Left kidney (tissue), 2 donors: ENCODE data around the gene SETD1A. TPM values are rescaled to one million over a fixed set of nuclear protein-coding genes. Genes with fewer than 3 reads are reported as not detected.

Experiments used
- DNase-seq: peaks from one replicate; pipeline ENCODE4 v3.0.0-alpha.2; 2013
- polyA plus RNA-seq: library from polyadenylated mRNA; unstranded; fragments of 120-200 nt; gene quantifications from one replicate; pipeline ENCODE4 v1.2.1, GENCODE V29; 2013; ENCODE audit not compliant: insufficient read length

SETD1A gene
- polyA plus RNA-seq, 1 donor, result 17.6 TPM

- DNase-seq, result no peak
Measured at GRCh38 chr16:30982548-30983288, 25.2 kb downstream of the SETD1A start.

- DNase-seq, result no peak
Measured at GRCh38 chr16:30983289-30983889, 25.8 kb downstream of the SETD1A start.

GRCh38 chr16:30983898-30984610 lies 26.5 kb downstream of the SETD1A start:
- DNase-seq, result no peak

GRCh38 chr16:30984669-30985400 lies 27.3 kb downstream of the SETD1A start, which contains the start of gene HSD3B7:
TSS of gene HSD3B7 (plus strand) at chr16:30985207. CDS start at chr16:30985659, 452 bp downstream.
- peak; percentile 70 for DNase-seq

GRCh38 chr16:30985401-30986128 lies 28.0 kb downstream of the SETD1A start:
- DNase-seq, result peak; percentile 48

- no peak for DNase-seq
Measured at GRCh38 chr16:30986129-30986991, 28.8 kb downstream of the SETD1A start.

GRCh38 chr16:30987581-30988190 lies 30.1 kb downstream of the SETD1A start:
- no peak for DNase-seq

GRCh38 chr16:30989469-30990047 lies 32.0 kb downstream of the SETD1A start:
- DNase-seq, result no peak

GRCh38 chr16:30990105-30990504 lies 32.6 kb downstream of the SETD1A start:
- no peak for DNase-seq

GRCh38 chr16:30991052-30991451 lies 33.5 kb downstream of the SETD1A start:
- no peak for DNase-seq

GRCh38 chr16:30992276-30992780 lies 34.8 kb downstream of the SETD1A start:
- DNase-seq, result no peak

- no peak for DNase-seq
Measured at GRCh38 chr16:30992931-30993816, 35.6 kb downstream of the SETD1A start.

GRCh38 chr16:30995927-30996323 lies 38.4 kb downstream of the SETD1A start:
- no peak for DNase-seq

- DNase-seq, result no peak
Measured at GRCh38 chr16:30996324-30996984, 38.9 kb downstream of the SETD1A start.

GRCh38 chr16:30996985-30997724 lies 39.6 kb downstream of the SETD1A start:
- peak; percentile 30 for DNase-seq

GRCh38 chr16:30997725-30998711 lies 40.5 kb downstream of the SETD1A start:
- DNase-seq, result no peak
